GM12801 (cell line): ENCODE data around the gene RREB1.

Experiments used
- TF ChIP-seq, protein P1 (sequence below): IDR thresholded peaks from one replicate; pipeline ENCODE4 v1.5.1; 2011; ENCODE audit warnings: control low read depth; ENCODE audit not compliant: insufficient read length; ENCODE audit errors: extremely low read depth

RREB1 gene

DNA sequence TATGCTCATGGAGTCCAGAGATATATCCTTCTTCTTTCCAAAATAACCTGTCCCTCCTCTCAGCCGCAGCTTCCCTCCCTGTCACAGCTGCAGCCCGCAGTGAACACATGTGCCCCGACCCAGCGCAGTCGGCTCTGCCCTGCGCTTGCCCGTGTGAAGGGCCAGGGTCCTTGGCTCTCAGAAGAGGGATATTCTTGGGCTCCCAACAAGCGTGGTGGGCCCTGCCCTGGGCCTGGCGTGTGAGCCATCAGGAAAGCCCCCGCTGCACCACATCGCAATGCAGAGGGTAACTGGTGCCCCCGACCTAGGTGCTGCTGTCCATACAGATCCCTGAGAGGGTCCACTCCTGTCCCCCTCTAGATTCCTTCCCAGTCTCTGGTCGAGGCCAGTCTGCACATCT is 140.1 kb downstream of the RREB1 start:
- TF ChIP-seq, protein P1, sequence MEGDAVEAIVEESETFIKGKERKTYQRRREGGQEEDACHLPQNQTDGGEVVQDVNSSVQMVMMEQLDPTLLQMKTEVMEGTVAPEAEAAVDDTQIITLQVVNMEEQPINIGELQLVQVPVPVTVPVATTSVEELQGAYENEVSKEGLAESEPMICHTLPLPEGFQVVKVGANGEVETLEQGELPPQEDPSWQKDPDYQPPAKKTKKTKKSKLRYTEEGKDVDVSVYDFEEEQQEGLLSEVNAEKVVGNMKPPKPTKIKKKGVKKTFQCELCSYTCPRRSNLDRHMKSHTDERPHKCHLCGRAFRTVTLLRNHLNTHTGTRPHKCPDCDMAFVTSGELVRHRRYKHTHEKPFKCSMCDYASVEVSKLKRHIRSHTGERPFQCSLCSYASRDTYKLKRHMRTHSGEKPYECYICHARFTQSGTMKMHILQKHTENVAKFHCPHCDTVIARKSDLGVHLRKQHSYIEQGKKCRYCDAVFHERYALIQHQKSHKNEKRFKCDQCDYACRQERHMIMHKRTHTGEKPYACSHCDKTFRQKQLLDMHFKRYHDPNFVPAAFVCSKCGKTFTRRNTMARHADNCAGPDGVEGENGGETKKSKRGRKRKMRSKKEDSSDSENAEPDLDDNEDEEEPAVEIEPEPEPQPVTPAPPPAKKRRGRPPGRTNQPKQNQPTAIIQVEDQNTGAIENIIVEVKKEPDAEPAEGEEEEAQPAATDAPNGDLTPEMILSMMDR = no peak

DNA sequence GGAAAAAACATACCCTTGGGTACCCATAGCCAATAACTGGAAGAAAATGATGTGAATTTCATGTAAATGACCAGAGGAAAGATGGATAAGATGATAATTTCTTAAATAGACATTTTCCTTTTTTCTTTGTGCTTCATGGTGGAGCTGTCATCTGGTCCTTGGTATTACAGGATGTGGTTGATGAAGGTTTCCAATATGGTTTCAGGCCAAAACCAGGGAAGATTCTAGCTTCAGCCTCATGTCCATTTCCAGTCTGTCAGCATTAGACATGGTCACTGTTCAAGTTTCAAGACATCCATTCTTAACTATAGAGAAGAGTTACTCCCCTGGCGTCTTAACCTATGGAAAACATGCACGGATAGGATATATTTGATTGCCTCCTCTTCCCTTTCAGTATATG is 141.6 kb downstream of the RREB1 start:
- TF ChIP-seq, protein P1 = no peak

DNA sequence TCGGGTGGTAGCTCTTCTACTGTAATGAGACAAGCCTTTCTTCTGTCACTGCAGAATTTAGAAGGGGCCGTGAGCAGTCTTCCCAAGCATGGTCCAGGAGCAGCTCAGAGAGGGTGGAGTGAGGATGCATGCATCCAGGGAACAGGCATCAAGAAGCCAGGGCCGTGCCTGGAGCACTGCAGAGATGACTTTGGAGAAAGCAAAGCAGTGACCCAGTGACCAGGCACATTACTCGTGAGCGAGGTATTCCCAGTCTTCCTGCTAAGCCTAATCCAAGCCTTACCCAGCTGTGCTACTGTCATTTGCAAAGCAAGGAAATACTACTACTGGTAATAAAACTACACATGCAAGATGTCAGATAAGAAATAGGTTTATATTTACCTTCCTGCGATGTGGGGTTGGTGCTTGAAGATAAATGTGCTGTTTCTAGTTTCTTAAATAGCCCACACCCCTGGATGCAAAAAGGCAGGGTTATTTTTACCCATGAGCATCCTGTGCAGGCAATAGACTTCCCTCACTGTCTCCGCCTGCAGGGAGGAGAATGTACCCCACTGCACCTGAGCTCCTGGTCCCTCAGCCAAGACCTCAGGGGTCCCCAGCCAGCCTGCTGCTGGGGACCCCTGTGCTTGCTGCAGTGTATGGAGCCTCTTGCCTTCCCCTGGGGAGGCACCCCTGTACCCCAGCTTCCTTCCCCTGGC is 142.3 kb downstream of the RREB1 start:
- TF ChIP-seq, protein P1 = no peak

DNA sequence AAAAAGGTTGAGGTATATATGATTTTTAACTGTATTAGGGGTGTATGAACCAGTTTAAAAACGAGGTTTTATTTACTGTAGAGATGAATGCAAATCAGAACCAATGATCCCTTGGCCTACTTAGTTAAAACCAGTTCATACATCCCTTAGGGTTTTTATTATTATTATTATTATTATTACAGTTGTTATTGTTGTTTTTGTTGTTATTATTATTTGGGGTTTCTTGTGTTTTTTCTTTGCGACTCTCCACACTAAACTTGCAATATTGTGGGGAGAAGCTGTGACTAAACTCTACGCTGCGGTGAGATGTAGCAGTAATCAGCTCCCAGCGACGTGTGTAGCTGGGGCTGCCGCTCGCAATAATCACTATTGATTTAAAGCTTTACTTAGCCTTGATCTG is 143.1 kb downstream of the RREB1 start:
- TF ChIP-seq, protein P1 = no peak

DNA sequence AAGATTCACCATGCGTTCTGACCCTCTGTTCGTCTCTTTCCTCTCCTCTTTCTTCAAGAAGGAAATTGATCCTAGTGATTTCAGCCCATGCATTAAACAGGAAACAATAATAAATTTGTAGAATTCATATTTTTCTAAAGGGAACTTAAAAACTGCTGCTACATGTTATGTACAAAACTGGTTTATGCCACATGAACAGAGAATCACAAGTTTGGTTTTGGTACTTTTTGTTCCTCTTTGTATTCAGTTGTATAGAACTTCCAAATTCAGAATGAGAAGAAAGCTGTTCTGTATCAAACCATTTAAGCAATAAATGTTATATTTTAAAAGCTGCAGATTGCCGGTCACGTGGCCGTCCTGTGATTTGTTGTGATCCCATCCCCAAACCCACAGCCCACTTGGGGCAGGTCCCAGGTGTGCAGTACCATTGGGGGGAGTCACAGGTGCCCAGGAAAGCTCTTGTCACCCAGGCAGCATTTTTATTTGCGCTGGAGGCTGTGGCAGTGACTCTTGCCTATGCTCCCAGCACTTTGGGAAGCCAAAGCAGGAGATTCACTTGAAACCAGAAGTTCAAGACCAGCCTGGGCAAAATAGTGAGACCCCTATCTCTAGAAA is 144.0 kb downstream of the RREB1 start:
- TF ChIP-seq, protein P1 = no peak

DNA sequence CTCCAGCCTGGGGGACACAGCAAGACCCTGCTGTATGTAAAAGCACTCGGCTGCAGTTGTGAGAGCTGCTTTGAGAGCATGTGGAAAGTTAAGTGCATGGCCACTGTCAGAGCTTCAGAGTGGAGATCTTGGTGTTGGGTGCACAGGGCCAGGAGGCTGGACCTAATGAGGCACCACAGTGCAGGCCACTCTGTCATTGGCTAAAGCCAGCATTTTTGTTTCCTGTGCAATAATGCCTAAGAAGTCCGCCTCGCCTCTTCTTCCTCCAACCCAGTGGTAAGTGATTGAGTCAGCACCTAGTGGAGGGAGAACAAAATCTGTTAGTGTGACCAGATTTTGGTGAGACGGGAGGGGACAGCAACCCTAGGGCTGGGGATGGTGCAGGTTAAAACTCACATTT is 144.6 kb downstream of the RREB1 start:
- TF ChIP-seq, protein P1 = no peak

DNA sequence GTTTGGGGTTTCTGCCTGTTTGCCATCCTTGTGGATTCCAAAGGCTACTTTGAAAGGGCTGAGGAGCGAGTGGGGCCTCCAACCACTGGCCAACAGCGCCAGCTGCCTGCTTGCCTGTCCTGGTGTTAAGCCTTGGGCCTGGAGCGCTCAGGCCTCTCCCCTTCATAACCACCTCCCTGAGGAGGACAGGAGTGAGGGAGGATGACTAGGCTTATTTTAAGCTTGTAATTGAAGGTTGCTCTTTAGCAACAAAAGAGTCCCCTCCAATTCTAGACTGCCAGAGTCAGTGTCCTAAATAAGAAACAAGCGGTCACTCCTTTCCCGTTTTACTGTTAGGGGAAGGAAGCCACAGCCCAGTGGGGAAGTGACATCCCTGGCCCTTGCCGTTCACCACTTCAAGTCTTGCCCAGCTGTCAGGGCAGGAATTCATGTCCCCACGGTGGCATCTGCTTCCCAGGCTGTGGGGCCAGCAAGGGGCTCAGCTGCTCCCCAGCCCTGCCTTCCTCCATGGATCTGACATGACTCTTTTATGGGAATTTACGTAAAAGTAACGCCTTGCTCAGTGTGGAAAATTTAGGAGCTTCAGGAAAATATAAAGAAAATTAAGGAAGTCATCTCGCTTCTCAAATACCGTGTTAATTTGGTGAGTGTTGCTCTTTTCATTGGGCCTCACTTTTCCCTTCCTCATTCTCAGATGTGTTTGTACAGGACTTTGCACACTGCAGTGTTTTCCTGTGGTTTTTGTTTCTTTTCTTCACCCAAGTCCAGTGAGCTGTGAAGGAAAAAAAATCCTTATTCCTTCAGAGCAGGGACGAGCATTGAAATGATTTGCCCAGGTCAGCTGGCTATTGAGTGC is 147.4 kb downstream of the RREB1 start:
- TF ChIP-seq, protein P1 = no peak
